K562 (cell line): ENCODE results near the gene CACTIN. TPM values are rescaled to one million over a fixed set of nuclear protein-coding genes. Genes with fewer than 3 reads are reported as not detected.

Source experiments
- ATAC-seq: fragments of 200-7000 bp; cut with Tn5 transposase; 3 replicates; pipeline ENCODE4 v1.9.1; 2020; ENCODE audit warnings: moderate library complexity
- BruUV-seq: library from RNA; stranded (reverse); fragments of 400-500 nt; replicated peaks from 2 replicates; lab custom pipeline; 2021; lab: Mats Ljungman, UMichigan
- CTCF ChIA-PET: fragments of 300-600 bp; formaldehyde crosslinking; extraction: SDS; loops from one replicate; lab custom pipeline; 2021; ENCODE audit warnings: low intra/inter-chr PET ratio; lab: Yijun Ruan, JAX
- POLR2A ChIA-PET: fragments of 300-600, 350-650 bp; sonication (Branson Sonifier 250); formaldehyde crosslinking; extraction: SDS; loops from one replicate; lab custom pipeline; 2021; ENCODE audit warnings: antibody characterized with exemption, inconsistent platforms; lab: Yijun Ruan, JAX
- DNase-seq, 4 experiments: peaks; one replicate each; pipeline versions ENCODE4 v3.0.0 to v3.0.0-alpha.2; 2011 to 2018; ENCODE audit warnings: low spot score in 3 of 4, mixed read lengths in 3 of 4; ENCODE audit errors: extremely low read depth in 1 of 4
- FAIRE-seq: peaks from 2 replicates; lab custom pipeline; 2011; peaks lifted over from hg19 to GRCh38; lab: Jason Lieb, UNC
- H2AFZ ChIP-seq: 2 replicates; pipeline ENCODE4 v1.6.0; 2011; ENCODE audit warnings: low read depth, low read length, control low read depth, inconsistent platforms
- H3K27ac ChIP-seq: fragments of 200-600 bp; 3 replicates; pipeline ENCODE4 v1.8.0; 2011; ENCODE audit warnings: low read depth, mild to moderate bottlenecking, control low read depth, inconsistent platforms, low read length, moderate library complexity, mixed read lengths; ENCODE audit errors: extremely low read depth
- H3K27me3 ChIP-seq, 2 experiments: fragments of 300-600 bp in 1 of 2; 2 replicates in 1 of 2; 3 replicates in 1 of 2; pipeline versions ENCODE4 v1.6.0 to v1.8.0; 2011; ENCODE audit warnings: inconsistent platforms in 2 of 2, low read length in 2 of 2, mild to moderate bottlenecking in 1 of 2, mixed read lengths in 1 of 2, moderate library complexity in 1 of 2; ENCODE audit not compliant: control insufficient read depth in 2 of 2, insufficient read depth in 2 of 2
- H3K36me3 ChIP-seq: fragments of 300-600 bp; 3 replicates; pipeline ENCODE4 v1.8.0; 2011; ENCODE audit warnings: mild to moderate bottlenecking, low read length, inconsistent platforms; ENCODE audit not compliant: control insufficient read depth, insufficient read depth
- H3K4me1 ChIP-seq, 2 experiments: fragments of 200-600 bp in 1 of 2; replicated peaks in 1 of 2; 2 replicates in 1 of 2; 3 replicates in 1 of 2; pipeline versions ENCODE4 v1.5.1 to v1.8.0; 2011; ENCODE audit warnings: inconsistent platforms in 2 of 2, low read length in 2 of 2, mild to moderate bottlenecking in 1 of 2, mixed read lengths in 1 of 2, moderate library complexity in 1 of 2; ENCODE audit not compliant: control insufficient read depth in 2 of 2, insufficient read depth in 2 of 2
- H3K4me2 ChIP-seq: 2 replicates; pipeline ENCODE4 v1.6.1; 2011; ENCODE audit warnings: low read length, control low read depth, inconsistent platforms, mixed read lengths; ENCODE audit not compliant: insufficient read depth
- H3K4me3 ChIP-seq: fragments of 200-600 bp; sonication (generic), shearing (Covaris generic); 2 replicates; pipeline ENCODE4 v1.5.1; 2016; ENCODE audit warnings: control low read depth, inconsistent platforms
- H3K79me2 ChIP-seq: fragments of 200-600 bp; 3 replicates; pipeline ENCODE4 v1.8.0; 2011; ENCODE audit warnings: low read length, inconsistent platforms; ENCODE audit not compliant: control insufficient read depth, insufficient read depth
- H3K9ac ChIP-seq, 2 experiments: 2 replicates each; pipeline versions ENCODE4 v1.6.0 to v1.6.1; 2011; ENCODE audit warnings: low read depth in 2 of 2, low read length in 2 of 2, control low read depth in 1 of 2, inconsistent platforms in 1 of 2, mild to moderate bottlenecking in 1 of 2, mixed read lengths in 1 of 2; ENCODE audit not compliant: insufficient read depth in 1 of 2
- H3K9me1 ChIP-seq: one replicate; pipeline ENCODE4 v1.6.0; 2011; ENCODE audit warnings: inconsistent platforms, mild to moderate bottlenecking, low read length, moderate library complexity; ENCODE audit not compliant: control insufficient read depth, insufficient read depth
- H3K9me3 ChIP-seq: replicated peaks from 2 replicates; pipeline ENCODE4 v1.5.1; 2011; ENCODE audit warnings: low read depth, low read length, inconsistent platforms; ENCODE audit not compliant: control insufficient read depth, insufficient read depth
- H4K20me1 ChIP-seq: replicated peaks from 2 replicates; pipeline ENCODE4 v1.6.1; 2011; ENCODE audit warnings: low read length, inconsistent platforms, mixed read lengths; ENCODE audit not compliant: control insufficient read depth, insufficient read depth
- C11orf30 ChIP-seq: fragments of 450-650 bp; IDR thresholded peaks from 2 replicates; pipeline ENCODE4 v1.6.1; 2016; ENCODE audit warnings: low read depth, mild to moderate bottlenecking
- DACH1 ChIP-seq: fragments of 450-650 bp; IDR thresholded peaks from 2 replicates; pipeline ENCODE4 v1.6.1; 2018; ENCODE audit not compliant: partially characterized antibody
- HNRNPLL ChIP-seq: fragments of 200-400 bp; formaldehyde crosslinking; IDR thresholded peaks from 2 replicates; pipeline ENCODE4 v1.6.1; 2017; ENCODE audit warnings: low read length, low read depth, mild to moderate bottlenecking; ENCODE audit not compliant: poor library complexity, severe bottlenecking
- L3MBTL2 ChIP-seq: fragments of 450-650 bp; IDR thresholded peaks from 2 replicates; pipeline ENCODE4 v1.6.1; 2016; ENCODE audit warnings: mild to moderate bottlenecking, moderate library complexity
- PCBP2 ChIP-seq: fragments of 200-400 bp; formaldehyde crosslinking; IDR thresholded peaks from 2 replicates; pipeline ENCODE4 v1.6.1; 2018; ENCODE audit warnings: low read length, low read depth, mild to moderate bottlenecking, moderate library complexity; ENCODE audit not compliant: poor library complexity, severe bottlenecking
- RCOR1 ChIP-seq, 2 experiments: IDR thresholded peaks; 2 replicates each; pipeline ENCODE4 v1.6.1; 2012; ENCODE audit warnings: low read depth in 2 of 2, low read length in 2 of 2, borderline replicate concordance in 1 of 2, improper control_type of control experiment in 1 of 2
- RUNX1 ChIP-seq: sonication (generic); IDR thresholded peaks from 2 replicates; pipeline ENCODE4 v1.6.1; 2016; ENCODE audit warnings: antibody characterized with exemption, low read depth
- SNIP1 ChIP-seq: fragments of 450-650 bp; IDR thresholded peaks from 2 replicates; pipeline ENCODE4 v1.7.1; 2017; ENCODE audit warnings: low read depth, mild to moderate bottlenecking
- ZC3H4 ChIP-seq: sonication (generic); formaldehyde crosslinking; IDR thresholded peaks from 2 replicates; pipeline ENCODE4 v1.9.0; 2021; ENCODE audit warnings: missing genetic modification reagents, borderline replicate concordance
- ZFP36 ChIP-seq: fragments of 150-350 bp; IDR thresholded peaks from 2 replicates; pipeline ENCODE4 v1.6.1; 2018; ENCODE audit warnings: low read length, low read depth; ENCODE audit not compliant: partially characterized antibody
- ZKSCAN1 ChIP-seq: fragments of 150-350 bp; IDR thresholded peaks from 2 replicates; pipeline ENCODE4 v1.6.1; 2016; ENCODE audit warnings: low read depth, low read length
- ZNF124 ChIP-seq: sonication (generic); formaldehyde crosslinking; IDR thresholded peaks from 2 replicates; pipeline ENCODE4 v1.8.1; 2022; ENCODE audit warnings: missing genetic modification reagents
- ZNF253 ChIP-seq: fragments of 250-450 bp; sonication (Bioruptor Pico); conservative IDR thresholded peaks from 2 replicates; pipeline ENCODE4 v1.6.1; 2021; ENCODE audit warnings: mild to moderate bottlenecking
- ZNF354B ChIP-seq: fragments of 250-450 bp; sonication (Bioruptor Pico); IDR thresholded peaks from 2 replicates; pipeline ENCODE4 v1.4.0; 2020
- WGBS: fragments of 100-300 bp; shearing (Covaris generic); methylation state at CpG from one replicate; pipeline ENCODE4 v1.1.6; 2016; ENCODE audit warnings: low coverage, mixed read lengths; ENCODE audit not compliant: insufficient coverage; ENCODE audit errors: missing lambda C conversion rate; 5-methylcytosine and 5-hydroxymethylcytosine counted together
- in situ Hi-C: fragments of 300-500 bp; cut with MboI; formaldehyde crosslinking; loops from 4 replicates; pipeline ENCODE4 v1.15.0; 2018; ENCODE audit warnings: inconsistent platforms, mixed read lengths
- intact Hi-C: fragments of 100-400 bp; cut with micrococcal nuclease; formaldehyde crosslinking; loops from 2 replicates; pipeline ENCODE4 v1.14.2; 2022
- polyA plus RNA-seq, 8 experiments: library from polyadenylated mRNA; depleted of rRNA in 4 of 8; stranded (reverse) in 5 of 8; unstranded in 3 of 8; fragments of >200 nt; fragmentation: Nextera tagmentation in 2 of 8; fragmentation: Illumina TruSeq in 1 of 8; extraction: Ambion mirVana in 2 of 8; extraction: Trizol in 1 of 8; gene quantifications; 2 replicates each; pipeline versions ENCODE4 v1.2.1 to v1.2.3, GENCODE V29; 2011 to 2014; ENCODE audit warnings: inconsistent platforms in 1 of 8, missing spikeins in 1 of 8
- total RNA-seq, 7 experiments: library from RNA; depleted of rRNA in 6 of 7; stranded (reverse); fragments of >200 nt in 6 of 7; fragmentation: Illumina TruSeq in 2 of 7; extraction: Trizol in 2 of 7; gene quantifications; 2 replicates each; pipeline versions ENCODE4 v1.2.1 to v1.2.3, GENCODE V29; 2011 to 2021; ENCODE audit warnings: low replicate concordance in 1 of 7
- TF ChIP-seq, protein P1 (sequence below), 2 experiments: fragments of 450-650 bp in 1 of 2; sonication (generic) in 1 of 2; formaldehyde crosslinking in 1 of 2; IDR thresholded peaks in 1 of 2; conservative IDR thresholded peaks in 1 of 2; 2 replicates each; pipeline versions ENCODE4 v1.6.1 to v1.8.1; 2016 to 2023; ENCODE audit warnings: mild to moderate bottlenecking in 2 of 2, moderate library complexity in 2 of 2, inconsistent platforms in 1 of 2, missing genetic modification reagents in 1 of 2
- TF ChIP-seq, protein P2 (sequence below): sonication (generic); formaldehyde crosslinking; IDR thresholded peaks from 2 replicates; pipeline ENCODE4 v1.8.1; 2023; ENCODE audit warnings: mild to moderate bottlenecking, missing genetic modification reagents
- TF ChIP-seq, protein P3 (sequence below): fragments of 450-650 bp; formaldehyde crosslinking; IDR thresholded peaks from 2 replicates; pipeline ENCODE4 v1.4.0; 2020; ENCODE audit warnings: mild to moderate bottlenecking, moderate library complexity
- TF ChIP-seq, protein P4 (sequence below), 2 experiments: fragments of 450-650 bp; IDR thresholded peaks; 2 replicates each; pipeline ENCODE4 v1.6.1; 2016

Gene CACTIN
- total and polyA plus RNA-seq, 9 of the 15 experiments (the other 6 are each of a cell fraction or from before 2014, with no cell fraction given): 0.15 to 49.2 (median 15.0) TPM

DNA sequence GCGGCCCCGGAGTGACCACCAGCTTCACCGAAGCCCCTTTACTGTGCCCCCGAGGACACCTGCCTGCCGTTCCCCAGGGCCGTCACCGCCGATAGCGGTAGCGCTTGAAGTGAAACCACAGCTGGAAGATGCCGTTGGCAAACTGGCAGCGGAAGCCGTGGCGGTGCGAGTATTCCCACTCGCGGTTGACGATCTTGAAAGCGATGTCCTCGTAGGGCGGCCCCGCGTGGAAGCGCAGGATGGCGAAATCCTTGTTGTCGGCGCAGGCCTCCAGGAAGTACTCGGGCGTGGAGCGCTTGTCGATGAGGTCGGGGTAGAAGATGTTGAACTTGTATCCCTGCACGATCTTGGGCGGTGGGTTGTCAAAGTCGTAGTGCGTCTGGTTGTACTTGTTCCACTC is 14.7 kb downstream of the CACTIN start:
- in situ Hi-C loops: no loop called here
- H3K4me3 ChIP-seq: no peak overlapping the region
- FAIRE-seq (no peak), DNase-seq (no peak), ATAC-seq (no peak)
- no peaks in the 10 kb centered on the region; the same call in 1 of the 2 replicates for H3K9me3 ChIP-seq
- ChIA-PET POLR2A (no interaction called here), CTCF (no interaction called here)
- H3K9me1 ChIP-seq: no peaks in the 10 kb centered on the region
- no peak overlapping the region for H3K9ac ChIP-seq
- no peaks in the 10 kb centered on the region for H3K27me3 ChIP-seq
- H2AFZ ChIP-seq: no peak overlapping the region
- no peak overlapping the region for H3K4me2 ChIP-seq
- intact Hi-C loops: no loop called here
- WGBS: 95% methylated on average over 22 of the region's 36 CpGs
- H4K20me1 ChIP-seq: no peaks in the 10 kb centered on the region
- no peak overlapping the region for H3K27ac ChIP-seq
- peaks cover 34 to 91% of the 10 kb centered on the region in 2 experiments for H3K4me1 ChIP-seq
- peaks cover 62% of the 10 kb centered on the region for H3K36me3 ChIP-seq
- BruUV-seq: TSS peak; percentile 36
- peaks cover 19% of the 10 kb centered on the region; the same call in 2 of the 3 replicates for H3K79me2 ChIP-seq
- no peak for TF ChIP-seq PCBP2
- TF ChIP-seq HNRNPLL: no peak
- TF ChIP-seq, protein P1, sequence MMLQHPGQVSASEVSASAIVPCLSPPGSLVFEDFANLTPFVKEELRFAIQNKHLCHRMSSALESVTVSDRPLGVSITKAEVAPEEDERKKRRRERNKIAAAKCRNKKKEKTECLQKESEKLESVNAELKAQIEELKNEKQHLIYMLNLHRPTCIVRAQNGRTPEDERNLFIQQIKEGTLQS (IDR thresholded peaks at IDR 0.05): peak; percentile 11; the same call in 1 of the 2 replicates
- TF ChIP-seq, protein P1 (CRISPR knock-in tag; conservative IDR thresholded peaks at IDR 0.05): no peak
- no peak for TF ChIP-seq DACH1
- TF ChIP-seq L3MBTL2: no peak
- TF ChIP-seq RUNX1: no peak
- TF ChIP-seq ZC3H4 (CRISPR knock-in tag): no peak
- TF ChIP-seq, protein P2, sequence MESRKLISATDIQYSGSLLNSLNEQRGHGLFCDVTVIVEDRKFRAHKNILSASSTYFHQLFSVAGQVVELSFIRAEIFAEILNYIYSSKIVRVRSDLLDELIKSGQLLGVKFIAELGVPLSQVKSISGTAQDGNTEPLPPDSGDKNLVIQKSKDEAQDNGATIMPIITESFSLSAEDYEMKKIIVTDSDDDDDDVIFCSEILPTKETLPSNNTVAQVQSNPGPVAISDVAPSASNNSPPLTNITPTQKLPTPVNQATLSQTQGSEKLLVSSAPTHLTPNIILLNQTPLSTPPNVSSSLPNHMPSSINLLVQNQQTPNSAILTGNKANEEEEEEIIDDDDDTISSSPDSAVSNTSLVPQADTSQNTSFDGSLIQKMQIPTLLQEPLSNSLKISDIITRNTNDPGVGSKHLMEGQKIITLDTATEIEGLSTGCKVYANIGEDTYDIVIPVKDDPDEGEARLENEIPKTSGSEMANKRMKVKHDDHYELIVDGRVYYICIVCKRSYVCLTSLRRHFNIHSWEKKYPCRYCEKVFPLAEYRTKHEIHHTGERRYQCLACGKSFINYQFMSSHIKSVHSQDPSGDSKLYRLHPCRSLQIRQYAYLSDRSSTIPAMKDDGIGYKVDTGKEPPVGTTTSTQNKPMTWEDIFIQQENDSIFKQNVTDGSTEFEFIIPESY: peak; percentile 98
- no peak for TF ChIP-seq ZKSCAN1
- TF ChIP-seq RCOR1 (IDR thresholded peaks at IDR 0.05; ENCODE audit: borderline replicate concordance in 1 of 2, low read depth in 2 of 2, low read length in 2 of 2): no peak
- TF ChIP-seq, protein P3, sequence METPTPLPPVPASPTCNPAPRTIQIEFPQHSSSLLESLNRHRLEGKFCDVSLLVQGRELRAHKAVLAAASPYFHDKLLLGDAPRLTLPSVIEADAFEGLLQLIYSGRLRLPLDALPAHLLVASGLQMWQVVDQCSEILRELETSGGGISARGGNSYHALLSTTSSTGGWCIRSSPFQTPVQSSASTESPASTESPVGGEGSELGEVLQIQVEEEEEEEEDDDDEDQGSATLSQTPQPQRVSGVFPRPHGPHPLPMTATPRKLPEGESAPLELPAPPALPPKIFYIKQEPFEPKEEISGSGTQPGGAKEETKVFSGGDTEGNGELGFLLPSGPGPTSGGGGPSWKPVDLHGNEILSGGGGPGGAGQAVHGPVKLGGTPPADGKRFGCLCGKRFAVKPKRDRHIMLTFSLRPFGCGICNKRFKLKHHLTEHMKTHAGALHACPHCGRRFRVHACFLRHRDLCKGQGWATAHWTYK (CRISPR knock-in tag): no peak
- no peak for TF ChIP-seq ZNF124 (CRISPR knock-in tag)
- TF ChIP-seq SNIP1: no peak
- TF ChIP-seq ZNF253 (CRISPR knock-in tag): no peak
- TF ChIP-seq ZFP36: no peak
- TF ChIP-seq C11orf30: no peak
- TF ChIP-seq, protein P4, sequence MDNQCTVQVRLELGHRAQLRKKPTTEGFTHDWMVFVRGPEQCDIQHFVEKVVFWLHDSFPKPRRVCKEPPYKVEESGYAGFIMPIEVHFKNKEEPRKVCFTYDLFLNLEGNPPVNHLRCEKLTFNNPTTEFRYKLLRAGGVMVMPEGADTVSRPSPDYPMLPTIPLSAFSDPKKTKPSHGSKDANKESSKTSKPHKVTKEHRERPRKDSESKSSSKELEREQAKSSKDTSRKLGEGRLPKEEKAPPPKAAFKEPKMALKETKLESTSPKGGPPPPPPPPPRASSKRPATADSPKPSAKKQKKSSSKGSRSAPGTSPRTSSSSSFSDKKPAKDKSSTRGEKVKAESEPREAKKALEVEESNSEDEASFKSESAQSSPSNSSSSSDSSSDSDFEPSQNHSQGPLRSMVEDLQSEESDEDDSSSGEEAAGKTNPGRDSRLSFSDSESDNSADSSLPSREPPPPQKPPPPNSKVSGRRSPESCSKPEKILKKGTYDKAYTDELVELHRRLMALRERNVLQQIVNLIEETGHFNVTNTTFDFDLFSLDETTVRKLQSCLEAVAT (IDR thresholded peaks at IDR 0.05): peak in 1 of 2 experiments; percentile 91; a peak in 2 of 4 replicates
- TF ChIP-seq ZNF354B (CRISPR knock-in tag): no peak
